ENCODE measurements around the gene ATXN1.

DNA sequence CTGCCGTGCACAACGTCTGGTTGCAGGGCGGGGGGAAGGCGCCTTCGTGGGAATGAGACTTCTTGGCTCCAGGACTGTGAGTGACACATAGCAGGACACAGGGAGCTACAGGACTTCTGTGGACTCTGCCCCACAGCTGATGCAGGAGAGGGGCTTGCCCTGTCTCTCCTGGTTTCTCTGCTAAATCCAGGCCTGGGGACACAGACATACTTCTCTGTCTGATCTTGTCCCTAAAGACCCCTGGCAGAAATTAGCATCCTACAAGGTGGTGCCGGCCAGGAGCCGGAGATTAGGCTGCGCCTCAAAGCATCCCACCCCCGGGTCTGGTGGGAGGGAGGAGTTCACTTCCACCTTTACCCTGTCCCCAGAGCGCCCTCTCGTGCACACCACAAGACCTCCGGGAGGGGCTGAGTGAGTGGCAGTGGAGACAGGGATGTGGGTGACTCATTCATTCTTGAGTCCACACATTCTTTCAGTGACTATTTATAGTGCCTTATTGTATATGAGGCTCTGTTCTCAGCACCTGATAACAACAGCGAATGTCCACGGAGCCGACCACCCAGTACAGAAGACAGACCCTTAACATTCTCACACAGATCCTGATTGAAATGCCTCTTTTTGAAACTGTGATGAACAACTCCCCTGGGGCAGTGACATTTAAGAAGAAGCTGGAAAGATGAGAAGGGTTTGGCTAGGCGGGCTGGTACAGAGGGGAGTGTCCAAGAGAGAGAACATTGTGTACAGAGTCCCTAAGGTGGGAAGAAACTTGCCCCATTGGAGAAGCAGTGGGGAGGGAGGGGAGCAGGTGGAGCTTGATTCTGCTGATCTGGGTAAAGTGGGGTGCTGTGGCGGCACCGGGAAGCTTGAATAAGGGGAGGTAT is 483.9 kb downstream of the ATXN1 start:
- TF ChIP-seq CTCF (IDR thresholded peaks at IDR 0.05) (peak in 2 of 5 experiments; percentile 8 to 25), EP300 (IDR thresholded peaks at IDR 0.05; ENCODE audit: low read depth) (no peak), POLR2A (IDR thresholded peaks at IDR 0.05) (no peak), POLR2AphosphoS5 (IDR thresholded peaks at IDR 0.05) (no peak)

All from transverse colon (tissue), 4 donors.